Panc1 (cell line): ENCODE measurements around the gene LMO1. TPM values are rescaled to one million over a fixed set of nuclear protein-coding genes. Genes with fewer than 3 reads are reported as not detected.

ENCODE experiments used
- ATAC-seq: fragments of 200-7000 bp; cut with Tn5 transposase; 2 replicates; pipeline ENCODE4 v1.9.1; 2020; ENCODE audit warnings: mild to moderate bottlenecking, moderate library complexity
- BruUV-seq: library from RNA; stranded (reverse); fragments of 400-500 nt; replicated peaks from 2 replicates; lab custom pipeline; 2021; lab: Mats Ljungman, UMichigan
- CTCF ChIA-PET: fragments of 300-600 bp; sonication (Branson Sonifier 250); formaldehyde crosslinking; loops from one replicate; lab custom pipeline; 2022; ENCODE audit warnings: antibody characterized with exemption; lab: Charles Lee
- POLR2A ChIA-PET: fragments of 300-600 bp; sonication (Branson Sonifier 250); formaldehyde crosslinking; loops from one replicate; lab custom pipeline; 2022; ENCODE audit warnings: antibody characterized with exemption; lab: Charles Lee
- DNase-seq: peaks from one replicate; pipeline ENCODE4 v3.0.0-alpha.2; 2010; ENCODE audit warnings: low read depth, low spot score
- H3K27ac ChIP-seq: 2 replicates; pipeline ENCODE4 v1.5.1; 2011; ENCODE audit warnings: mild to moderate bottlenecking, low read length, inconsistent platforms
- H3K27me3 ChIP-seq: fragments of 200-500 bp; sonication (Bioruptor generic); 2 replicates; pipeline ENCODE4 v1.6.0; 2014; ENCODE audit warnings: low read length, inconsistent platforms; ENCODE audit not compliant: control insufficient read depth, insufficient read depth
- H3K36me3 ChIP-seq: fragments of 200-500 bp; sonication (Bioruptor generic); 2 replicates; pipeline ENCODE4 v1.5.1; 2014; ENCODE audit warnings: inconsistent platforms, mild to moderate bottlenecking, low read length, moderate library complexity; ENCODE audit not compliant: control insufficient read depth, insufficient read depth
- H3K4me1 ChIP-seq: 2 replicates; pipeline ENCODE4 v1.5.1; 2011; ENCODE audit warnings: inconsistent platforms, mild to moderate bottlenecking, low read length, moderate library complexity; ENCODE audit not compliant: control insufficient read depth, insufficient read depth
- H3K4me3 ChIP-seq, 2 experiments: 2 replicates each; pipeline ENCODE4 v1.5.1; 2011 to 2012; ENCODE audit warnings: low read depth in 2 of 2, low read length in 2 of 2, mild to moderate bottlenecking in 2 of 2, inconsistent platforms in 1 of 2, moderate library complexity in 1 of 2
- H3K9me3 ChIP-seq: fragments of 200-500 bp; sonication (Bioruptor generic); 2 replicates; pipeline ENCODE4 v1.5.1; 2014; ENCODE audit warnings: low read depth, mild to moderate bottlenecking, inconsistent platforms, low read length, moderate library complexity; ENCODE audit not compliant: control insufficient read depth, insufficient read depth
- POLR2AphosphoS5 ChIP-seq: IDR thresholded peaks from 2 replicates; pipeline ENCODE4 v1.6.1; 2012; ENCODE audit warnings: mild to moderate bottlenecking, low read depth, low read length, moderate library complexity
- SIN3A ChIP-seq: IDR thresholded peaks from 2 replicates; pipeline ENCODE4 v1.6.1; 2012; ENCODE audit warnings: low read depth, mild to moderate bottlenecking, low read length, moderate library complexity, borderline replicate concordance; ENCODE audit not compliant: insufficient read depth
- TCF7L2 ChIP-seq: IDR thresholded peaks from 2 replicates; pipeline ENCODE4 v1.6.1; 2011; ENCODE audit warnings: mild to moderate bottlenecking, low read depth, low read length, inconsistent platforms
- in situ Hi-C: cut with HindIII; loops from 2 replicates; pipeline ENCODE4 v1.10.0; 2016; ENCODE audit warnings: low sequenced_read_pairs, low pct_unique_long_range_greater_than_20kb
- intact Hi-C: fragments of 100-400 bp; cut with micrococcal nuclease; formaldehyde crosslinking; loops from one replicate; pipeline ENCODE4 v1.10.0; 2022; ENCODE audit not compliant: unreplicated experiment
- total RNA-seq: library from RNA; stranded (reverse); gene quantifications from one replicate; pipeline ENCODE4 v1.2.1, GENCODE V29; 2021; ENCODE audit not compliant: unreplicated experiment
- TF ChIP-seq, protein P1 (sequence below): fragments of 450-650 bp; IDR thresholded peaks from 2 replicates; pipeline ENCODE4 v1.5.1; 2017; ENCODE audit warnings: mild to moderate bottlenecking
- TF ChIP-seq, protein P2 (sequence below), 2 experiments: IDR thresholded peaks; 2 replicates each; pipeline ENCODE4 v1.6.1; 2011 to 2012; ENCODE audit warnings: low read depth in 2 of 2, control low read depth in 1 of 2, low read length in 1 of 2, mild to moderate bottlenecking in 1 of 2, moderate library complexity in 1 of 2; ENCODE audit not compliant: insufficient read depth in 1 of 2

LMO1 gene
- total RNA-seq, 1 experiment from 2014 or later, result not detected

DNA sequence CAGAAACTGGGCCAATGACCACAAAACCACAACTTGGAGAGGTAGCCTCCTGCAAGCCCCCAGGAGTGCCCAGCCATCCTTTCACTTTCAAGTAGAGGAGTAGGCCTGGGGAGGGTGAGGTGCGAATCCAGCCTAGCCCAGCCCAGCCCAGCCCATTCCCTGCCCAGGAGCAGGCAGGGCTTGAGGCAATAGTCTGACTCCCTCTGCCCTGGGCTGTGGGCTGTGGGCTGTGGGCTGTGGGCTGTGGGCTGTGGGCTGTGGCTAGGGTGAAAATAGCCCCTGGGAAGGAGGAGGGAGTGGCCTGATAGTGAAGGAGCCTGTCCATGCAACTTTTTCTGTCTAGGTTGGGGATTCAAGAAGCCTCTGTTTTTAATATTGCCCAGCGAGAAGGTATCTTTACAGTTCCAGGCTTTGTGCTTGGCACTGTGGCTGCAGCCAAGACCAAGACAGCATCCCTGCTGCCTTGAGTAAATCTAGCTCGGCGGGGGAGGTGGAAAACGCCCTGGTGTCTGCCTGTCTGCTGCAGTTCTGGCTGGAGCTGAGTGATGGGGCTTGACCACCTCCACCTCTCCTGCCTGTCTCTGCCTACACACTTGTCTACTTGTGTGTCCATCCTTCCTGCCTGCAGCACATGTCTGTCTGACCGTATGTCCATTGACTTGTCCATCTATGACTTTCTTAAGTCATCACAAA, 40.7 kb downstream of the LMO1 start:
- ChIA-PET POLR2A (no interaction called here), CTCF (interaction anchor here (0.7 kb wide), 1 partner anchor 18 kb away, joined by 3 read pairs; no protein-coding TSS in a partner anchor)
- intact Hi-C loops (loop anchor here (10.0 kb wide), 1 partner anchor 92 kb away; no protein-coding TSS in a partner anchor), in situ Hi-C loops (no loop called here)
- DNase-seq (no peak), ATAC-seq (no peak)
- Histone ChIP-seq H3K4me1 (no peaks in the 10 kb centered on the region), H3K27me3 (no peaks in the 10 kb centered on the region), H3K4me3 (no peak overlapping the region), H3K27ac (no peak overlapping the region), H3K36me3 (no peaks in the 10 kb centered on the region), H3K9me3 (no peaks in the 10 kb centered on the region)
- no peak for TF ChIP-seq SIN3A
- no peak for TF ChIP-seq TCF7L2
- TF ChIP-seq, protein P1, sequence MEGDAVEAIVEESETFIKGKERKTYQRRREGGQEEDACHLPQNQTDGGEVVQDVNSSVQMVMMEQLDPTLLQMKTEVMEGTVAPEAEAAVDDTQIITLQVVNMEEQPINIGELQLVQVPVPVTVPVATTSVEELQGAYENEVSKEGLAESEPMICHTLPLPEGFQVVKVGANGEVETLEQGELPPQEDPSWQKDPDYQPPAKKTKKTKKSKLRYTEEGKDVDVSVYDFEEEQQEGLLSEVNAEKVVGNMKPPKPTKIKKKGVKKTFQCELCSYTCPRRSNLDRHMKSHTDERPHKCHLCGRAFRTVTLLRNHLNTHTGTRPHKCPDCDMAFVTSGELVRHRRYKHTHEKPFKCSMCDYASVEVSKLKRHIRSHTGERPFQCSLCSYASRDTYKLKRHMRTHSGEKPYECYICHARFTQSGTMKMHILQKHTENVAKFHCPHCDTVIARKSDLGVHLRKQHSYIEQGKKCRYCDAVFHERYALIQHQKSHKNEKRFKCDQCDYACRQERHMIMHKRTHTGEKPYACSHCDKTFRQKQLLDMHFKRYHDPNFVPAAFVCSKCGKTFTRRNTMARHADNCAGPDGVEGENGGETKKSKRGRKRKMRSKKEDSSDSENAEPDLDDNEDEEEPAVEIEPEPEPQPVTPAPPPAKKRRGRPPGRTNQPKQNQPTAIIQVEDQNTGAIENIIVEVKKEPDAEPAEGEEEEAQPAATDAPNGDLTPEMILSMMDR, result no peak
- no peak for TF ChIP-seq POLR2AphosphoS5
- TF ChIP-seq, protein P2, sequence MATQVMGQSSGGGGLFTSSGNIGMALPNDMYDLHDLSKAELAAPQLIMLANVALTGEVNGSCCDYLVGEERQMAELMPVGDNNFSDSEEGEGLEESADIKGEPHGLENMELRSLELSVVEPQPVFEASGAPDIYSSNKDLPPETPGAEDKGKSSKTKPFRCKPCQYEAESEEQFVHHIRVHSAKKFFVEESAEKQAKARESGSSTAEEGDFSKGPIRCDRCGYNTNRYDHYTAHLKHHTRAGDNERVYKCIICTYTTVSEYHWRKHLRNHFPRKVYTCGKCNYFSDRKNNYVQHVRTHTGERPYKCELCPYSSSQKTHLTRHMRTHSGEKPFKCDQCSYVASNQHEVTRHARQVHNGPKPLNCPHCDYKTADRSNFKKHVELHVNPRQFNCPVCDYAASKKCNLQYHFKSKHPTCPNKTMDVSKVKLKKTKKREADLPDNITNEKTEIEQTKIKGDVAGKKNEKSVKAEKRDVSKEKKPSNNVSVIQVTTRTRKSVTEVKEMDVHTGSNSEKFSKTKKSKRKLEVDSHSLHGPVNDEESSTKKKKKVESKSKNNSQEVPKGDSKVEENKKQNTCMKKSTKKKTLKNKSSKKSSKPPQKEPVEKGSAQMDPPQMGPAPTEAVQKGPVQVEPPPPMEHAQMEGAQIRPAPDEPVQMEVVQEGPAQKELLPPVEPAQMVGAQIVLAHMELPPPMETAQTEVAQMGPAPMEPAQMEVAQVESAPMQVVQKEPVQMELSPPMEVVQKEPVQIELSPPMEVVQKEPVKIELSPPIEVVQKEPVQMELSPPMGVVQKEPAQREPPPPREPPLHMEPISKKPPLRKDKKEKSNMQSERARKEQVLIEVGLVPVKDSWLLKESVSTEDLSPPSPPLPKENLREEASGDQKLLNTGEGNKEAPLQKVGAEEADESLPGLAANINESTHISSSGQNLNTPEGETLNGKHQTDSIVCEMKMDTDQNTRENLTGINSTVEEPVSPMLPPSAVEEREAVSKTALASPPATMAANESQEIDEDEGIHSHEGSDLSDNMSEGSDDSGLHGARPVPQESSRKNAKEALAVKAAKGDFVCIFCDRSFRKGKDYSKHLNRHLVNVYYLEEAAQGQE (IDR thresholded peaks at IDR 0.05; ENCODE audit: insufficient read depth in 1 of 2, low read depth in 2 of 2, low read length in 1 of 2), result no peak
- no TSS peak for BruUV-seq

DNA sequence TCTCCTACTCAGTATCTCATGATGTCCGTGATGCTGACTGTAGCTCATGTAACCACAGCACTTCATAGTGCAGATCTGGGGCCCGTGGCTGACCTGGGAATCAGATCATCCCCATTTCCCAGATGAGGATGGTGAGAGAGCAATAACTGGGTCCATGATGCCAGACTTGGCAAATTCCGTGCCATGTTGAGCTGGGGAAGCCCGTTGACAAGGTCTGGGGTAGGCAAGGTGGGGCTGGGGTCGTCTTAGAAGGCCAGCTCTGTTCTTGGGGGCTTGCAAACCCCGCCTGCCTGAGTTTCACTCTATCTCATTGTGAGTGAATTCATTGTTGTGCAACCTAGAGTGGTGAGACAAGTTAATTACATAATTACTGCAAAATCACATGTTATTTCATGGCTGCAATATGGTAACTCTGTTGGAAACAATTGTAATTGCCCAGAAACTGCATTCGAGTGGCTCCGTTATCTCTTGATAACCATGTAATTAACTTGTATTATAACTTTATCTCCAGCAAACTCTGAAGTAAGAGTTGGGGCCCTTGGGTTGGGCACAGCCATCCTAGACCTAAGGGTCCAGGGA, 41.7 kb downstream of the LMO1 start:
- ChIA-PET POLR2A (no interaction called here), CTCF (interaction anchor here (0.7 kb wide), 1 partner anchor 17 kb away, joined by 3 read pairs; no protein-coding TSS in a partner anchor)
- H3K27ac ChIP-seq, result no peak overlapping the region
- in situ Hi-C loops (no loop called here), intact Hi-C loops (loop anchor here (10.0 kb wide), 1 partner anchor 93 kb away; no protein-coding TSS in a partner anchor)
- no peaks in the 10 kb centered on the region for H3K9me3 ChIP-seq
- TF ChIP-seq, protein P2 (IDR thresholded peaks at IDR 0.05; ENCODE audit: insufficient read depth in 1 of 2, low read depth in 2 of 2, low read length in 1 of 2), result no peak
- TF ChIP-seq POLR2AphosphoS5, result no peak
- TF ChIP-seq, protein P1, result no peak
- no peak for TF ChIP-seq SIN3A
- TF ChIP-seq TCF7L2, result no peak
- no peaks in the 10 kb centered on the region for H3K4me1 ChIP-seq
- ATAC-seq, result no peak
- BruUV-seq, result no TSS peak
- DNase-seq, result no peak
- no peaks in the 10 kb centered on the region for H3K27me3 ChIP-seq
- no peaks in the 10 kb centered on the region for H3K36me3 ChIP-seq
- H3K4me3 ChIP-seq, result no peak overlapping the region
